Measurements from ENCODE around the gene OBI1.

DNA sequence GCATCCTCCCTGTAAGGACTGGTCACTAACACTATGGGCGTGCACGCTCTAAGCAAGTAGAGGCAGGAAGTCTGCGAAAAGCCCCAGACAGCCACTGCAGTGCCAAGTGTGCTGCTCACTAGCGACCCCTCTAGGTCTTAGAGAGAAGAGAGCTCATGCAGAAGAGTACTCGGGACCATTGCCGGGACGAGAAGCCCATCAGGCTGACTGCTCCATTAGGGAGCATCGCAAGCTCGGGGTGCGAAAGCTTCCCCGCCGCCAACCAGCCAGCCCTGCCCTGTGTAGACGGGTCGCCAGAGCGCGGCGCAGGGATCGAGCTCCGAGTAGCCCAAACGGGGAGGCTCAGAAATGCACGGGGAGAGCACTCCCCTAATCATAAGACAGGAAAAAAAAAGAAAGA, 72.2 kb downstream of the OBI1 start:
- TF ChIP-seq POLR2A (IDR thresholded peaks at IDR 0.05; ENCODE audit: low read depth, low read length) (no peak), POLR2AphosphoS5 (IDR thresholded peaks at IDR 0.05; ENCODE audit: low read depth, low read length) (no peak)

Measured in GM12892 (cell line).